Inflammatory macrophage treated with lipopolysaccharide for 1 hour (primary cell): ENCODE measurements around the gene CUL3.
"Not testable (repeated sequence)": the region's sequence is repeated elsewhere in the genome, so short reads cannot be mapped to it uniquely, and the experiment has no call there.

Experiments used
- DNase-seq, 2 donors: peaks; one replicate each; pipeline ENCODE4 v3.0.0-alpha.2; 2020 to 2022

Gene CUL3

GRCh38 chr2:224585211-224586088 is at the start of gene CUL3:
Gene CUL3, minus strand, starts transcription at chr2:224585363. Its CDS starts 354 bp downstream, at chr2:224585009.
- peak; percentile 95 to 99 for DNase-seq

GRCh38 chr2:224630659-224631550 is 45.7 kb upstream of the CUL3 start:
- no peak for DNase-seq

GRCh38 chr2:224628416-224628815 is 43.3 kb upstream of the CUL3 start:
- no peak for DNase-seq

- DNase-seq, result no peak
These were observed 41.6 kb upstream of the CUL3 start for GRCh38 chr2:224626735-224627134.

- DNase-seq, result no peak
These were observed 28.6 kb upstream of the CUL3 start for GRCh38 chr2:224613543-224614286.

- DNase-seq, result no peak
These were observed 27.4 kb upstream of the CUL3 start for GRCh38 chr2:224612578-224612977.

- DNase-seq, result no peak
These were observed 26.8 kb upstream of the CUL3 start for GRCh38 chr2:224611938-224612337.

GRCh38 chr2:224608104-224608503 is 22.9 kb upstream of the CUL3 start:
- no peak for DNase-seq

GRCh38 chr2:224603746-224604500 is 18.8 kb upstream of the CUL3 start:
- DNase-seq, result not testable (repeated sequence)

- DNase-seq, result not testable (repeated sequence)
These were observed 17.7 kb upstream of the CUL3 start for GRCh38 chr2:224602778-224603375.

- no peak for DNase-seq
These were observed 16.8 kb upstream of the CUL3 start for GRCh38 chr2:224601923-224602322.

GRCh38 chr2:224598678-224599077 is 13.5 kb upstream of the CUL3 start:
- no peak for DNase-seq

- no peak for DNase-seq
These were observed 11.1 kb upstream of the CUL3 start for GRCh38 chr2:224596289-224596688.

GRCh38 chr2:224595518-224595917 is 10.4 kb upstream of the CUL3 start:
- no peak for DNase-seq

GRCh38 chr2:224594840-224595239 is 9.7 kb upstream of the CUL3 start:
- no peak for DNase-seq

- no peak for DNase-seq
These were observed 6.1 kb upstream of the CUL3 start for GRCh38 chr2:224591220-224591619.

GRCh38 chr2:224586127-224586695 is 1.0 kb upstream of the CUL3 start:
- peak; percentile 42 to 45 for DNase-seq

- DNase-seq, result peak; percentile 48
These were observed 365 bp downstream of the CUL3 start for GRCh38 chr2:224584785-224585210.

- DNase-seq, result peak; percentile 55 to 69
These were observed 915 bp downstream of the CUL3 start for GRCh38 chr2:224584111-224584784.

- DNase-seq, result not testable (repeated sequence)
These were observed 2.1 kb downstream of the CUL3 start for GRCh38 chr2:224583033-224583432.

GRCh38 chr2:224580248-224580647 is 4.9 kb downstream of the CUL3 start:
- DNase-seq, result no peak
